Left ventricle myocardium inferior (tissue), 1 donor: Measurements from ENCODE around the gene NTM. TPM values are rescaled to one million over a fixed set of nuclear protein-coding genes. Genes with fewer than 3 reads are reported as not detected.

Experiments used
- DNase-seq: peaks from one replicate; pipeline ENCODE4 v3.0.0-alpha.2; 2020
- H3K27ac ChIP-seq: fragments of 200-600 bp; replicated peaks from 2 replicates; pipeline ENCODE4 v1.8.0; 2021
- H3K27me3 ChIP-seq: fragments of 200-600 bp; 2 replicates; pipeline ENCODE4 v1.8.0; 2021; ENCODE audit warnings: low read depth
- H3K36me3 ChIP-seq: fragments of 200-600 bp; 2 replicates; pipeline ENCODE4 v1.8.0; 2021
- H3K4me1 ChIP-seq: fragments of 200-600 bp; 2 replicates; pipeline ENCODE4 v1.8.0; 2021
- H3K4me3 ChIP-seq: fragments of 200-600 bp; 2 replicates; pipeline ENCODE4 v1.8.0; 2021; ENCODE audit warnings: mild to moderate bottlenecking, moderate library complexity
- H3K9me3 ChIP-seq: fragments of 200-600 bp; replicated peaks from 2 replicates; pipeline ENCODE4 v1.8.0; 2021
- CTCF ChIP-seq: fragments of 200-600 bp; IDR thresholded peaks from 2 replicates; pipeline ENCODE4 v1.8.0; 2021; ENCODE audit warnings: antibody characterized with exemption, mild to moderate bottlenecking, borderline replicate concordance
- intact Hi-C: fragments of 100-400 bp; cut with micrococcal nuclease; formaldehyde crosslinking; loops from one replicate; pipeline ENCODE4 v1.11.0; 2022
- total RNA-seq: library from RNA; stranded (reverse); fragmentation: NEBNext Ultra II Directional; extraction: Animal tissue kit (Norgen Biotek cat#: 25700); gene quantifications from one replicate; pipeline ENCODE4 v1.2.1, GENCODE V29; 2021
- donor health status: DM: no; HTN: yes; CAD: no; lungs with severe emphysema.

NTM gene
- total RNA-seq, 1 donor from 2014 or later, result 1.0 TPM

- H3K27me3 ChIP-seq, result peaks cover 53% of the 10 kb centered on the region
- DNase-seq, result no peak
- no peak for TF ChIP-seq CTCF
- H3K4me3 ChIP-seq, result no peak overlapping the region
- intact Hi-C loops, result no loop called here
- H3K36me3 ChIP-seq, result no peaks in the 10 kb centered on the region
- no peaks in the 10 kb centered on the region for H3K9me3 ChIP-seq
- no peak overlapping the region for H3K27ac ChIP-seq
- H3K4me1 ChIP-seq, result no peaks in the 10 kb centered on the region
These were observed 678.8 kb downstream of the NTM start for GRCh38 chr11:132049205-132049604.

GRCh38 chr11:132050049-132050448 lies 679.6 kb downstream of the NTM start:
- no peaks in the 10 kb centered on the region for H3K36me3 ChIP-seq
- DNase-seq, result no peak
- intact Hi-C loops, result no loop called here
- no peak overlapping the region for H3K4me3 ChIP-seq
- peaks cover 58% of the 10 kb centered on the region for H3K27me3 ChIP-seq
- no peaks in the 10 kb centered on the region for H3K9me3 ChIP-seq
- TF ChIP-seq CTCF, result no peak
- no peak overlapping the region for H3K27ac ChIP-seq
- H3K4me1 ChIP-seq, result no peaks in the 10 kb centered on the region

- intact Hi-C loops, result no loop called here
- TF ChIP-seq CTCF, result no peak
- Histone ChIP-seq H3K36me3 (no peaks in the 10 kb centered on the region), H3K4me1 (no peaks in the 10 kb centered on the region), H3K9me3 (no peaks in the 10 kb centered on the region), H3K4me3 (no peak overlapping the region), H3K27me3 (peaks cover 57% of the 10 kb centered on the region), H3K27ac (no peak overlapping the region)
- DNase-seq, result no peak
These were observed 680.3 kb downstream of the NTM start for GRCh38 chr11:132050577-132051165.

GRCh38 chr11:132051704-132052103 lies 681.3 kb downstream of the NTM start:
- no peaks in the 10 kb centered on the region for H3K4me1 ChIP-seq
- no peak for TF ChIP-seq CTCF

GRCh38 chr11:132052342-132052741 lies 681.9 kb downstream of the NTM start:
- no peaks in the 10 kb centered on the region for H3K9me3 ChIP-seq
- intact Hi-C loops, result no loop called here
- no peak overlapping the region for H3K27ac ChIP-seq
- H3K27me3 ChIP-seq, result peaks cover 57% of the 10 kb centered on the region
- no peak for TF ChIP-seq CTCF
- no peak for DNase-seq
- H3K4me1 ChIP-seq, result no peaks in the 10 kb centered on the region
- no peak overlapping the region for H3K4me3 ChIP-seq
- H3K36me3 ChIP-seq, result no peaks in the 10 kb centered on the region

More at GRCh38 chr11:132051704-132052103, 681.3 kb downstream of the NTM start:
- no peaks in the 10 kb centered on the region for H3K36me3 ChIP-seq
- peaks cover 57% of the 10 kb centered on the region for H3K27me3 ChIP-seq
- H3K27ac ChIP-seq, result no peak overlapping the region
- H3K4me3 ChIP-seq, result no peak overlapping the region
- intact Hi-C loops, result no loop called here
- DNase-seq, result no peak
- no peaks in the 10 kb centered on the region for H3K9me3 ChIP-seq
